ENCODE data around the gene RACK1. TPM values are rescaled to one million over a fixed set of nuclear protein-coding genes. Genes with fewer than 3 reads are reported as not detected.

RACK1 gene
- total and polyA plus RNA-seq, 2 of the 8 experiments (the other 6 are each of a cell fraction or from before 2014, with no cell fraction given): 2,589 to 7,971 TPM

- no peak for TF ChIP-seq GABPA (IDR thresholded peaks at IDR 0.05; ENCODE audit: borderline replicate concordance, insufficient read depth, low read length)
- TF ChIP-seq ASH2L (IDR thresholded peaks at IDR 0.05; ENCODE audit: low read length): peak; percentile 80
- no peak for TF ChIP-seq TCF12 (IDR thresholded peaks at IDR 0.05; ENCODE audit: low read depth, low read length)
- no peak for TF ChIP-seq SP1 (IDR thresholded peaks at IDR 0.05; ENCODE audit: low read depth, low read length)
- no peak for TF ChIP-seq CTBP2 (IDR thresholded peaks at IDR 0.05; ENCODE audit: borderline replicate concordance, insufficient read depth, insufficient read length, low read length)
- no peak for TF ChIP-seq SIRT6 (IDR thresholded peaks at IDR 0.05; ENCODE audit: low read length)
- TF ChIP-seq, protein P1, sequence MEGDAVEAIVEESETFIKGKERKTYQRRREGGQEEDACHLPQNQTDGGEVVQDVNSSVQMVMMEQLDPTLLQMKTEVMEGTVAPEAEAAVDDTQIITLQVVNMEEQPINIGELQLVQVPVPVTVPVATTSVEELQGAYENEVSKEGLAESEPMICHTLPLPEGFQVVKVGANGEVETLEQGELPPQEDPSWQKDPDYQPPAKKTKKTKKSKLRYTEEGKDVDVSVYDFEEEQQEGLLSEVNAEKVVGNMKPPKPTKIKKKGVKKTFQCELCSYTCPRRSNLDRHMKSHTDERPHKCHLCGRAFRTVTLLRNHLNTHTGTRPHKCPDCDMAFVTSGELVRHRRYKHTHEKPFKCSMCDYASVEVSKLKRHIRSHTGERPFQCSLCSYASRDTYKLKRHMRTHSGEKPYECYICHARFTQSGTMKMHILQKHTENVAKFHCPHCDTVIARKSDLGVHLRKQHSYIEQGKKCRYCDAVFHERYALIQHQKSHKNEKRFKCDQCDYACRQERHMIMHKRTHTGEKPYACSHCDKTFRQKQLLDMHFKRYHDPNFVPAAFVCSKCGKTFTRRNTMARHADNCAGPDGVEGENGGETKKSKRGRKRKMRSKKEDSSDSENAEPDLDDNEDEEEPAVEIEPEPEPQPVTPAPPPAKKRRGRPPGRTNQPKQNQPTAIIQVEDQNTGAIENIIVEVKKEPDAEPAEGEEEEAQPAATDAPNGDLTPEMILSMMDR (IDR thresholded peaks at IDR 0.05; ENCODE audit: control extremely low read depth in 1 of 3, insufficient read depth in 1 of 3, low read depth in 1 of 3, low read length in 3 of 3): no peak
- no peak for TF ChIP-seq GTF2F1 (IDR thresholded peaks at IDR 0.05; ENCODE audit: borderline replicate concordance, low read depth, low read length)
- TF ChIP-seq KDM1A (IDR thresholded peaks at IDR 0.05; ENCODE audit: borderline replicate concordance, low read length): peak; percentile 81; the same call in 1 of the 2 replicates
- no peak for TF ChIP-seq BRCA1 (IDR thresholded peaks at IDR 0.05; ENCODE audit: low read depth, low read length)
- no peak; the same call in 1 of the 2 replicates for TF ChIP-seq BACH1 (IDR thresholded peaks at IDR 0.05; ENCODE audit: low read length)
- TF ChIP-seq SUZ12 (IDR thresholded peaks at IDR 0.05; ENCODE audit: low read length): no peak
Observed at GRCh38 chr5:181187500-181188213, 56.0 kb downstream of the RACK1 start (continued).
